ENCODE results near the gene ACER1. TPM values are rescaled to one million over a fixed set of nuclear protein-coding genes. Genes with fewer than 3 reads are reported as not detected.

The ACER1 gene
- total RNA-seq, 1 donor from 2014 or later = not detected

DNA sequence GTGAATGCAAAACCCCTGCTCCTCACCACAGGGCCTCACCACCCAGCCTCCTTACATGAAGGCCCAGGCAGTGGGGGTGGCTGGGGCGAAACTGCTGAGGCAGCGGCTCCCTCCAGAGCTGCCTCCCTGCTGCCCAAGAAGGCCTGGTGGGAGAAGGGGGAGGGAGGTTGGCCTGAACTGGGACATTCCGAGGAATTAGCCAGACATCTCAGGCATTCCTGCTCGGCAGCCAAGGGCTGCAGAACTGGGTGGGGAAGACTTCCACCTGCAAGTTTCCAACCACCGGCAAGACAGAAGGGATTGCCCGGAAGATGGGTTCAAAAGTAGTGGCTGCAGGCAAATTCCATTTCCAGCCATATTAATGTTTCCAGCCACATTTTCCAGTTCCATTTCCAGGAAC is 44.6 kb upstream of the ACER1 start:
- CTCF ChIA-PET = no interaction called here
- Mint-ChIP-seq H3K4me3 (no peak overlapping the region), H3K27ac (no peak overlapping the region), H3K36me3 (ENCODE audit: low read depth) (peaks cover 46% of the 10 kb centered on the region), H3K27me3 (no peaks in the 10 kb centered on the region), H3K9me3 (peaks cover 4% of the 10 kb centered on the region), H3K4me1 (peaks cover 7% of the 10 kb centered on the region)
- ATAC-seq (ENCODE audit: low read depth) (no peak), DNase-seq (no peak)
- intact Hi-C loops (cut with micrococcal nuclease) = no loop called here
- POLR2A ChIA-PET = interaction anchor here (0.7 kb wide), 1 partner anchor 430 kb away, joined by 5 read pairs; no protein-coding TSS in a partner anchor
- TF ChIP-seq, protein P1, sequence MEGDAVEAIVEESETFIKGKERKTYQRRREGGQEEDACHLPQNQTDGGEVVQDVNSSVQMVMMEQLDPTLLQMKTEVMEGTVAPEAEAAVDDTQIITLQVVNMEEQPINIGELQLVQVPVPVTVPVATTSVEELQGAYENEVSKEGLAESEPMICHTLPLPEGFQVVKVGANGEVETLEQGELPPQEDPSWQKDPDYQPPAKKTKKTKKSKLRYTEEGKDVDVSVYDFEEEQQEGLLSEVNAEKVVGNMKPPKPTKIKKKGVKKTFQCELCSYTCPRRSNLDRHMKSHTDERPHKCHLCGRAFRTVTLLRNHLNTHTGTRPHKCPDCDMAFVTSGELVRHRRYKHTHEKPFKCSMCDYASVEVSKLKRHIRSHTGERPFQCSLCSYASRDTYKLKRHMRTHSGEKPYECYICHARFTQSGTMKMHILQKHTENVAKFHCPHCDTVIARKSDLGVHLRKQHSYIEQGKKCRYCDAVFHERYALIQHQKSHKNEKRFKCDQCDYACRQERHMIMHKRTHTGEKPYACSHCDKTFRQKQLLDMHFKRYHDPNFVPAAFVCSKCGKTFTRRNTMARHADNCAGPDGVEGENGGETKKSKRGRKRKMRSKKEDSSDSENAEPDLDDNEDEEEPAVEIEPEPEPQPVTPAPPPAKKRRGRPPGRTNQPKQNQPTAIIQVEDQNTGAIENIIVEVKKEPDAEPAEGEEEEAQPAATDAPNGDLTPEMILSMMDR (IDR thresholded peaks at IDR 0.05) = no peak

GRCh38 chr19:6376512-6377190 is 43.2 kb upstream of the ACER1 start:
- peaks cover 13% of the 10 kb centered on the region for H3K4me1 Mint-ChIP-seq
- TF ChIP-seq, protein P1 (IDR thresholded peaks at IDR 0.05) = no peak
- peaks cover 43% of the 10 kb centered on the region for H3K36me3 Mint-ChIP-seq (ENCODE audit: low read depth)
- H3K9me3 Mint-ChIP-seq = peaks cover 4% of the 10 kb centered on the region
- no peaks in the 10 kb centered on the region for H3K27me3 Mint-ChIP-seq
- H3K4me3 Mint-ChIP-seq = no peak overlapping the region
- no peak for ATAC-seq (ENCODE audit: low read depth)
- ChIA-PET CTCF (no interaction called here), POLR2A (no interaction called here)
- intact Hi-C loops (cut with micrococcal nuclease) = no loop called here
- H3K27ac Mint-ChIP-seq = no peak overlapping the region
- no peak for DNase-seq

GRCh38 chr19:6375411-6376010 is 42.1 kb upstream of the ACER1 start, which contains the start of gene PSPN:
Gene PSPN (minus strand): TSS chr19:6375933. CDS start chr19:6375849, 84 bp downstream.
- TF ChIP-seq, protein P1 (IDR thresholded peaks at IDR 0.05) = no peak
- Mint-ChIP-seq H3K27me3 (no peaks in the 10 kb centered on the region), H3K4me3 (no peak within 1 kb of the TSS), H3K36me3 (ENCODE audit: low read depth) (peaks cover 32% of the 10 kb centered on the region), H3K27ac (no peak within 1 kb of the TSS), H3K4me1 (peaks cover 13% of the 10 kb centered on the region), H3K9me3 (peaks cover 4% of the 10 kb centered on the region)
- ATAC-seq (ENCODE audit: low read depth) (no peak), DNase-seq (no peak)
- CTCF ChIA-PET = no interaction called here
- POLR2A ChIA-PET = interaction anchor here (1.0 kb wide), 1 partner anchor 10 kb away, joined by 3 read pairs; no protein-coding TSS in a partner anchor
- intact Hi-C loops (cut with micrococcal nuclease) = no loop called here

DNA sequence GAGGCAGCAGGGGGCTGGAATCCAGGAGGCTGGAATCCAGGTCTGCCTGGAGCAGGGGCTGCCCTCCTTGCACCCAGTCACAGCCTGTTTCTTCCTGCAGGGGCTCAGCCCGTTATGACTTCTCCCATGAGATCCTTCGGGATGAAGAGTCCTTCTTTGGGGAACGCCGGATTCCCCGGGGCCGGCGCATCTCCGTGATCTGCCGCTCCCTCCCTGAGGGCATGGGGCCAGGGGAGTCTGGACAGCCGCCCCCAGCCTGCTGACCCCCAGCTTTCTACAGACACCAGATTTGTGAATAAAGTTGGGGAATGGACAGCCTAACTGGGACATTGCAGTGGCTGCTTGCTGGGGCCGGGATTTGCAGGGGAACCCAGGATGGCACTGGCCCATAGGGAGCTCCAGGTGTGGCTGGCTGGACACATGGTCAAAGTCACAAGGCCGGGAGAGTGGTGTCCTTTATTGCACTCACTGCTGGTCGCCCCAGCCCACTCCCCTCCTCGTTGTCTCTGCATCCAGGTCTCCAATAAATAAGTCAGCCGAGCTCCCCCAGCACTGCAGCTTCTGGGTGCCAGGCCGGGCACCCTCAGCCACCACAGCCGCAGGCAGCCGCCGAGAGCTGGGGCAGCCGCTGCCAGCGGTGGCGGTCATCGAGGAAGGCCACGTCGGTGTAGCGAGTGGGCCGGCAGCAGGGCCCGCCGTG is 41.4 kb upstream of the ACER1 start:
- Mint-ChIP-seq H3K27me3 (no peaks in the 10 kb centered on the region), H3K4me3 (no peak overlapping the region), H3K36me3 (ENCODE audit: low read depth) (peaks cover 26% of the 10 kb centered on the region), H3K4me1 (peaks cover 14% of the 10 kb centered on the region), H3K9me3 (peaks cover 2% of the 10 kb centered on the region), H3K27ac (no peak overlapping the region)
- DNase-seq (no peak), ATAC-seq (ENCODE audit: low read depth) (no peak)
- intact Hi-C loops (cut with micrococcal nuclease) = loop anchor here (5.0 kb wide), 3 partner anchors 377 to 427 kb away; partner anchors contain the start of gene RANBP3
- CTCF ChIA-PET = no interaction called here
- TF ChIP-seq, protein P1 (IDR thresholded peaks at IDR 0.05) = no peak
- POLR2A ChIA-PET = interaction anchor here (1.0 kb wide), 1 partner anchor 10 kb away, joined by 3 read pairs; no protein-coding TSS in a partner anchor

All from activated B cell treated with CpG ODN at 0.5 μM for 24 hours (primary cell).